IMR-90 (cell line): ENCODE measurements around the gene UCHL5. TPM values are rescaled to one million over a fixed set of nuclear protein-coding genes. Genes with fewer than 3 reads are reported as not detected.

Source experiments
- ATAC-seq: fragments of 200-7000 bp; cut with Tn5 transposase; 2 replicates; pipeline ENCODE4 v1.9.1; 2020; ENCODE audit warnings: low read depth, mild to moderate bottlenecking, moderate library complexity
- BruUV-seq: library from RNA; stranded (reverse); fragments of 400-500 nt; replicated peaks from 2 replicates; lab custom pipeline; 2021; lab: Mats Ljungman, UMichigan
- CTCF ChIA-PET: fragments of 300-600 bp; formaldehyde crosslinking; extraction: SDS; loops from one replicate; lab custom pipeline; 2021; ENCODE audit warnings: antibody characterized with exemption; lab: Yijun Ruan, JAX
- POLR2A ChIA-PET: fragments of 300-600 bp; sonication (Branson Sonifier 250); formaldehyde crosslinking; loops from one replicate; lab custom pipeline; 2022; ENCODE audit warnings: antibody characterized with exemption; ENCODE audit not compliant: unreplicated experiment; lab: Charles Lee
- DNase-seq: peaks from one replicate; pipeline ENCODE4 v3.0.0; 2013
- H2AFZ ChIP-seq: replicated peaks from 2 replicates; pipeline ENCODE3; 2013; ENCODE audit warnings: low read length, mild to moderate bottlenecking; ENCODE audit not compliant: poor library complexity
- H2AK5ac ChIP-seq: 2 replicates; pipeline ENCODE4 v1.6.1; 2013; ENCODE audit warnings: low read depth, low read length, inconsistent platforms
- H2AK9ac ChIP-seq: replicated peaks from 2 replicates; pipeline ENCODE3; 2013; ENCODE audit warnings: mild to moderate bottlenecking, low read depth, low read length, moderate library complexity; ENCODE audit not compliant: poor library complexity
- H2BK120ac ChIP-seq: 2 replicates; pipeline ENCODE4 v1.6.1; 2013; ENCODE audit warnings: low read depth, low read length, inconsistent platforms
- H2BK15ac ChIP-seq: 3 replicates; pipeline ENCODE4 v1.6.1; 2013; ENCODE audit warnings: low read depth, low read length, inconsistent platforms
- H2BK20ac ChIP-seq: 2 replicates; pipeline ENCODE4 v1.6.1; 2013; ENCODE audit warnings: low read depth, mild to moderate bottlenecking, inconsistent platforms, low read length, moderate library complexity
- H2BK5ac ChIP-seq: 2 replicates; pipeline ENCODE4 v1.6.1; 2013; ENCODE audit warnings: mild to moderate bottlenecking, low read depth, low read length, inconsistent platforms; ENCODE audit not compliant: poor library complexity, severe bottlenecking
- H3K14ac ChIP-seq: replicated peaks from 2 replicates; pipeline ENCODE4 v1.6.1; 2013; ENCODE audit warnings: low read depth, low read length, inconsistent platforms
- H3K18ac ChIP-seq: 2 replicates; pipeline ENCODE4 v1.6.1; 2013; ENCODE audit warnings: low read depth, low read length, control low read depth
- H3K23ac ChIP-seq: 2 replicates; pipeline ENCODE4 v1.6.1; 2013; ENCODE audit warnings: low read depth, low read length, inconsistent platforms
- H3K27ac ChIP-seq: 2 replicates; pipeline ENCODE4 v1.5.1; 2013; ENCODE audit warnings: mild to moderate bottlenecking, control low read depth, low read length; ENCODE audit not compliant: insufficient read depth
- H3K27me3 ChIP-seq: 2 replicates; pipeline ENCODE4 v1.6.1; 2013; ENCODE audit warnings: low read length; ENCODE audit not compliant: control insufficient read depth, insufficient read depth
- H3K36me3 ChIP-seq: 2 replicates; pipeline ENCODE4 v1.6.1; 2013; ENCODE audit warnings: low read length, mixed read lengths; ENCODE audit not compliant: control insufficient read depth, insufficient read depth
- H3K4ac ChIP-seq: 2 replicates; pipeline ENCODE4 v1.6.1; 2013; ENCODE audit warnings: low read depth, low read length, inconsistent platforms
- H3K4me1 ChIP-seq: 2 replicates; pipeline ENCODE4 v1.6.1; 2013; ENCODE audit warnings: low read length, mixed read lengths; ENCODE audit not compliant: control insufficient read depth, insufficient read depth
- H3K4me2 ChIP-seq: 2 replicates; pipeline ENCODE4 v1.6.1; 2013; ENCODE audit warnings: low read depth, mild to moderate bottlenecking, control low read depth, low read length, moderate library complexity
- H3K4me3 ChIP-seq: 2 replicates; pipeline ENCODE4 v1.5.1; 2013; ENCODE audit warnings: low read depth, mild to moderate bottlenecking, control low read depth, low read length, moderate library complexity; ENCODE audit not compliant: insufficient read depth
- H3K56ac ChIP-seq: 2 replicates; pipeline ENCODE4 v1.6.1; 2013; ENCODE audit warnings: low read length, inconsistent platforms; ENCODE audit not compliant: insufficient read depth; ENCODE audit errors: extremely low read depth
- H3K79me1 ChIP-seq, 2 experiments: 2 replicates each; pipeline ENCODE4 v1.6.1; 2013; ENCODE audit warnings: low read length in 2 of 2, inconsistent platforms in 1 of 2, low read depth in 1 of 2
- H3K9ac ChIP-seq: 2 replicates; pipeline ENCODE4 v1.6.1; 2013; ENCODE audit warnings: low read depth, low read length, control low read depth
- H3K9me1 ChIP-seq: 2 replicates; pipeline ENCODE4 v1.6.1; 2013; ENCODE audit warnings: low read length, inconsistent platforms; ENCODE audit not compliant: insufficient read depth
- H3K9me3 ChIP-seq: 2 replicates; pipeline ENCODE4 v1.6.1; 2013; ENCODE audit warnings: low read length; ENCODE audit not compliant: control insufficient read depth, insufficient read depth
- H4K20me1 ChIP-seq: 2 replicates; pipeline ENCODE4 v1.6.1; 2013; ENCODE audit warnings: low read length, inconsistent platforms; ENCODE audit not compliant: insufficient read depth
- H4K5ac ChIP-seq: 2 replicates; pipeline ENCODE4 v1.6.1; 2013; ENCODE audit warnings: mild to moderate bottlenecking, low read depth, low read length, control low read depth
- H4K8ac ChIP-seq, 2 experiments: 2 replicates each; pipeline ENCODE4 v1.6.1; 2013; ENCODE audit warnings: low read depth in 2 of 2, low read length in 2 of 2, control low read depth in 1 of 2, inconsistent platforms in 1 of 2
- H4K91ac ChIP-seq: 2 replicates; pipeline ENCODE4 v1.6.1; 2013; ENCODE audit warnings: low read depth, low read length, inconsistent platforms; ENCODE audit not compliant: insufficient read depth
- BHLHE40 ChIP-seq: fragments of 150-350 bp; IDR thresholded peaks from 2 replicates; pipeline ENCODE4 v1.6.1; 2016; ENCODE audit warnings: mild to moderate bottlenecking, low read depth, low read length
- CEBPB ChIP-seq: IDR thresholded peaks from 2 replicates; pipeline ENCODE4 v1.6.1; 2012; ENCODE audit warnings: low read depth, low read length, improper control_type of control experiment
- FOS ChIP-seq: fragments of 150-350 bp; IDR thresholded peaks from 2 replicates; pipeline ENCODE4 v1.6.1; 2016; ENCODE audit warnings: low read depth, low read length
- NFE2L2 ChIP-seq: fragments of 150-350 bp; IDR thresholded peaks from 2 replicates; pipeline ENCODE4 v1.6.1; 2016; ENCODE audit warnings: low read depth, mild to moderate bottlenecking, low read length
- RAD21 ChIP-seq: IDR thresholded peaks from 2 replicates; pipeline ENCODE4 v1.6.1; 2012; ENCODE audit warnings: low read length, improper control_type of control experiment
- RCOR1 ChIP-seq: IDR thresholded peaks from 2 replicates; pipeline ENCODE4 v1.6.1; 2012; ENCODE audit warnings: mild to moderate bottlenecking, low read length, improper control_type of control experiment; ENCODE audit not compliant: insufficient replicate concordance
- RFX5 ChIP-seq: IDR thresholded peaks from 2 replicates; pipeline ENCODE4 v1.8.0; 2012; ENCODE audit warnings: low read depth, mild to moderate bottlenecking, low read length, moderate library complexity
- WGBS, 2 experiments: methylation state at CpG; one replicate each; pipeline versions ENCODE4 v1.1.5 to v1.1.7; 2013; ENCODE audit warnings: missing lambda C conversion rate in 2 of 2; ENCODE audit not compliant: insufficient read length in 1 of 2; ENCODE audit errors: extremely low coverage in 2 of 2; 5-methylcytosine and 5-hydroxymethylcytosine counted together
- dilution Hi-C: fragments of 300-500 bp; cut with HindIII; formaldehyde crosslinking; loops from one replicate; pipeline ENCODE4 v1.14.3; 2018; ENCODE audit warnings: low sequenced_read_pairs; ENCODE audit not compliant: unreplicated experiment
- in situ Hi-C: fragments of 300-500 bp; cut with MboI; formaldehyde crosslinking; loops from 3 replicates; pipeline ENCODE4 v1.14.3; 2019; ENCODE audit warnings: low sequenced_read_pairs, inconsistent platforms, mixed read lengths
- intact Hi-C: fragments of 100-400 bp; cut with micrococcal nuclease; formaldehyde crosslinking; loops from 2 replicates; pipeline ENCODE4 v1.10.0; 2022
- polyA plus RNA-seq, 3 experiments: library from polyadenylated mRNA; depleted of rRNA; stranded (reverse); fragments of >200 nt; gene quantifications; 2 replicates each; pipeline ENCODE4 v1.2.3, GENCODE V29; 2012; ENCODE audit warnings: low replicate concordance in 1 of 3
- total RNA-seq: library from RNA; depleted of rRNA; stranded (reverse); fragments of >200 nt; gene quantifications from 2 replicates; pipeline ENCODE4 v1.2.3, GENCODE V29; 2012

Gene UCHL5
- total and polyA plus RNA-seq, 2 of the 4 experiments (the other 2 are of a cell fraction), result 12.9 to 18.4 TPM

DNA sequence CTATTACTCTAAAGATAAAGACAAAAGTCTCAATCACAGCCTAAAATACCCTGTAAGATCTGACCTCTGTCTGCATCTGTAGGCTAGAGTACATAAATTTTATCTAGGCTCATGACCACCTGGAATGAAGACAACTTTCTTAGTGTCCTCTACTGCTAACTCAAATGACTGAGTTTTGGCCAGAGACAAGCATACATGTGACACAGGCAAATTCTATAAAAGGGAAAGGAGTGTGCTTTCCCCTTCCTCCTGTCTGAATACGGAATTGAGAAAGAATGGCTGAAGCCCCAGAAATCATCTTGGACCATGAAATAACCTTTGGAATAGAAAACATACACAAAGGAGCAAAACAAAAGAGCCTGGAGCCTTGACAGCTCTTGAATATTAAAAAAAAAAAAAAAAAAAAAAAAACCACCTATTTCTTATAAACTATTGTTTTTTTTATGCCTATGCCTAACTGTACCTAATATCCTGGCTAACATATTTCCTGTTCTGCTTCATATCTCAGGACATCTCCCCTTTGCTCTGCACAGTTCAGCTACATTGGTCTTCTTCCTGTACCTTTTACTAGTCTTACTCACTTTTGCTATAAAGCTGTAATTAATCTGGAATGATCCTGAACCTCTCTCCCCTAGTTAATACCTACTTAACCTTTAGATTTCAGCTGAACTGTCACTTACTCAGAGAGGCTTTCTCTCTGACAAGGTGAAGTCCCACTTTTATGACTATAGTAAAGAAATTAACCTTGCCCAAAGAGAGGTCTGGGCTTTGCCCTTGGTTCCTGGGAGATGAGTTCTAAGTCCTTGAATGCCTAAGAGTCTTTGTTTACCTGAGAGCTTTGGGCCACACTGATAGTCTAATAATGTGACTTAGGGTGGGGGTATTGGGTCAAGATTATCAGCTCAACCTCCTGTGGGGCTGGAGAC, 16.1 kb downstream of the UCHL5 start:
- no peak overlapping the region for H4K8ac ChIP-seq
- no peak overlapping the region for H4K91ac ChIP-seq
- H3K4me2 ChIP-seq, result no peak overlapping the region
- intact Hi-C loops (no loop called here), dilution Hi-C loops (no loop called here), in situ Hi-C loops (no loop called here)
- ATAC-seq (no peak), DNase-seq (no peak)
- H3K14ac ChIP-seq, result no peak overlapping the region
- H3K79me1 ChIP-seq, result peaks cover 9 to 15% of the 10 kb centered on the region in 2 experiments; a peak in 3 of 4 replicates
- BruUV-seq, result no TSS peak
- no peak overlapping the region for H3K4me3 ChIP-seq
- H3K9me1 ChIP-seq, result no peaks in the 10 kb centered on the region
- no peak overlapping the region for H3K18ac ChIP-seq
- no peaks in the 10 kb centered on the region for H4K20me1 ChIP-seq
- H2BK15ac ChIP-seq, result no peak overlapping the region
- no peak overlapping the region for H3K23ac ChIP-seq
- no peak overlapping the region for H2BK120ac ChIP-seq
- no peak overlapping the region for H2BK5ac ChIP-seq
- POLR2A ChIA-PET, result no interaction called here
- H3K4ac ChIP-seq, result no peak overlapping the region
- H3K4me1 ChIP-seq, result no peaks in the 10 kb centered on the region
- no peak overlapping the region for H2AFZ ChIP-seq
- no peaks in the 10 kb centered on the region for H3K27me3 ChIP-seq
- no CpG with 5 or more reads among the region's 1 CpG for WGBS, 2 experiments
- no peak overlapping the region for H3K9ac ChIP-seq
- CTCF ChIA-PET, result no interaction called here
- no peak overlapping the region for H4K5ac ChIP-seq
- no peak overlapping the region for H3K27ac ChIP-seq
- H3K9me3 ChIP-seq, result no peaks in the 10 kb centered on the region
- TF ChIP-seq CEBPB (no peak), RFX5 (no peak), RCOR1 (no peak), NFE2L2 (no peak), RAD21 (no peak), FOS (no peak), BHLHE40 (no peak)
- no peak overlapping the region for H2BK20ac ChIP-seq
- H2AK5ac ChIP-seq, result no peak overlapping the region
- no peak overlapping the region for H2AK9ac ChIP-seq
- no peak overlapping the region for H3K56ac ChIP-seq
- peaks cover 11% of the 10 kb centered on the region for H3K36me3 ChIP-seq
